ENCODE results near the gene PDE3A. TPM values are rescaled to one million over a fixed set of nuclear protein-coding genes. Genes with fewer than 3 reads are reported as not detected.

Gene PDE3A
- total RNA-seq, 1 donor from 2014 or later = under 0.01 TPM

- H3K4me3 ChIP-seq (ENCODE audit: low read depth, low read length) = peak overlapping the region; percentile 23
- no peak for DNase-seq (ENCODE audit: low read depth)
- FAIRE-seq = no peak
- no peaks in the 10 kb centered on the region for H3K36me3 ChIP-seq (ENCODE audit: control insufficient read depth, insufficient read depth, low read length)
- no peak for TF ChIP-seq CTCF (IDR thresholded peaks at IDR 0.05; ENCODE audit: insufficient read depth, low read length, severe bottlenecking)
- H3K27me3 ChIP-seq (ENCODE audit: control insufficient read depth, insufficient read depth, low read length) = peaks cover 12% of the 10 kb centered on the region
Measured at GRCh38 chr12:20369305-20370013, 1.1 kb downstream of the PDE3A start.

GRCh38 chr12:20370014-20370386 is 1.7 kb downstream of the PDE3A start:
- FAIRE-seq = no peak
- no peaks in the 10 kb centered on the region for H3K36me3 ChIP-seq (ENCODE audit: control insufficient read depth, insufficient read depth, low read length)
- H3K4me3 ChIP-seq (ENCODE audit: low read depth, low read length) = no peak overlapping the region
- TF ChIP-seq CTCF (IDR thresholded peaks at IDR 0.05; ENCODE audit: insufficient read depth, low read length, severe bottlenecking) = no peak
- no peak for DNase-seq (ENCODE audit: low read depth)
- peaks cover 12% of the 10 kb centered on the region for H3K27me3 ChIP-seq (ENCODE audit: control insufficient read depth, insufficient read depth, low read length)

DNA sequence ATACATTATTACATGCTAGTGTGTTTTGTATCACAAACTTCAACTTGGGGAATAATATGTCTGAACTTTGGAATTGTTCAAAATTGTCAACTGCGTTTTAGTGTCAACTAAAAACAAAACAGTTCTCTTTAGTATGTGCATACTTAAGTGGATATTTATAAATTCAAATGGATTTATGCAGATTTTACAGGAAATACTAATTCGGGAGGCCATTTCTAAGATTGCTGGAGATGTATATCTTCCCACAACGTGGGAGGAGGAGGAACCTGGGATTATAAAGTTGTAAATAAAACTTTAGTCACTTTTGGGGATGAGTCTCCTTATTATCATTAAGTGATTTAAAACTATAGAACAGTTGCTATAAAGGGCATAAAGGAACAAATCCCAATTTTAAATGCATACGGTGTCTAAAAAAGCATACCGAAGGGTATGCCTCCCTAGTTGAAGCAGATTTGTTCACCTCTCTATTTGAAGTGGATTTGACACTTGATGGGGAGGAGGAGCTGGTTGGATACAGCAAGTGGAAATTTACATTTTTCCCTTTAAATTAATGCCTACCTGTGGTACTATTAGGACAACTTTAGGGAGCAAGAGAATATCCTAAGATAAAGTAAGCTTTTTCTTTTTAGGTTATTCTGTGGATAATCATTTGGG is 2.7 kb downstream of the PDE3A start:
- FAIRE-seq = no peak

DNA sequence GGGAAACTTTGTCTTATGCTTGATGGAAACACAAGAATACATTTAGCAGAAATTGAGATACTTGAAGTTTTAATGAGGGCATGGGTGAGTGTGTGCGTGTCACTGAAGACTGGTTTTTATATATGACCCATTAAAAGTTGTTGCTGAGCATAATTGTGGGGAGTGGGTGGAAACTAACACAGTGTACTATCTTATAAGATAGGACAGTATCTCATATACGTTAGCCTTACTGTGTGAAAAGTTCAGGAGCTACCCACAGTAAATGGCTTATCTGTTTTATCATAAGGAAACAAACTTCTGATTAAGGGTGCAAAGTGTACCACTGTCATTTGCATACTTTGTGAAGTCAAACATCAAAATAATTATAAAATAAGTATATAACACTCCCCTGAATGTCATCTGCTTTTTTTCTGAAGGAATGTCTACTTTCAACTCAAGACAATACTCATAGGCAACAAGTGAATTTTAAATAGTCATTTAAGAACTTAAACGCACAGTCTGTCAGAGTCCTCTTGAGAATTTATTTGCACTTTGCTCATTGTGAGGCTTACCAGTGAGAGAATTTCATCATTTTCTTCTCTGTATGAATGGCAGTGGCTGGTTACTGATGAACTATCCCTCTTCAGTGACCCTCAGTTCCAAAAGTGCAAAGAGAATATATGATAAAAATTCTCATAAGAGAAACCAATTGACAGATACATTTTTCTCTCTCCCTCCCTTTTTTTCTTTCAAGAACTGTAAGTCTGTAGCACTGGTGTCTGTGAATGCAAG is 4.2 kb downstream of the PDE3A start:
- no peak for FAIRE-seq
- no peak for TF ChIP-seq CTCF (IDR thresholded peaks at IDR 0.05; ENCODE audit: insufficient read depth, low read length, severe bottlenecking)
- DNase-seq (ENCODE audit: low read depth) = no peak
- H3K4me3 ChIP-seq (ENCODE audit: low read depth, low read length) = no peak overlapping the region
- H3K27me3 ChIP-seq (ENCODE audit: control insufficient read depth, insufficient read depth, low read length) = peaks cover 12% of the 10 kb centered on the region
- H3K36me3 ChIP-seq (ENCODE audit: control insufficient read depth, insufficient read depth, low read length) = no peaks in the 10 kb centered on the region

More for the DNA sequence above, 2.7 kb downstream of the PDE3A start:
- DNase-seq (ENCODE audit: low read depth) = no peak
- no peaks in the 10 kb centered on the region for H3K36me3 ChIP-seq (ENCODE audit: control insufficient read depth, insufficient read depth, low read length)
- no peak for TF ChIP-seq CTCF (IDR thresholded peaks at IDR 0.05; ENCODE audit: insufficient read depth, low read length, severe bottlenecking)
- peaks cover 12% of the 10 kb centered on the region for H3K27me3 ChIP-seq (ENCODE audit: control insufficient read depth, insufficient read depth, low read length)
- no peak overlapping the region for H3K4me3 ChIP-seq (ENCODE audit: low read depth, low read length)

GRCh38 chr12:20374795-20375194 is 6.5 kb downstream of the PDE3A start:
- H3K27me3 ChIP-seq (ENCODE audit: control insufficient read depth, insufficient read depth, low read length) = peaks cover 9% of the 10 kb centered on the region
- TF ChIP-seq CTCF (IDR thresholded peaks at IDR 0.05; ENCODE audit: insufficient read depth, low read length, severe bottlenecking) = no peak
- no peak overlapping the region for H3K4me3 ChIP-seq (ENCODE audit: low read depth, low read length)
- H3K36me3 ChIP-seq (ENCODE audit: control insufficient read depth, insufficient read depth, low read length) = no peaks in the 10 kb centered on the region
- FAIRE-seq (no peak), DNase-seq (ENCODE audit: low read depth) (no peak)

All from bronchial epithelial cell (primary cell).